GM10847 (cell line): Measurements from ENCODE around the gene PRODH.

Source experiments
- POLR2A ChIP-seq: IDR thresholded peaks from 2 replicates; pipeline ENCODE4 v1.6.1; 2011; ENCODE audit not compliant: insufficient read length; ENCODE audit errors: extremely low read depth

Gene PRODH, protein sequence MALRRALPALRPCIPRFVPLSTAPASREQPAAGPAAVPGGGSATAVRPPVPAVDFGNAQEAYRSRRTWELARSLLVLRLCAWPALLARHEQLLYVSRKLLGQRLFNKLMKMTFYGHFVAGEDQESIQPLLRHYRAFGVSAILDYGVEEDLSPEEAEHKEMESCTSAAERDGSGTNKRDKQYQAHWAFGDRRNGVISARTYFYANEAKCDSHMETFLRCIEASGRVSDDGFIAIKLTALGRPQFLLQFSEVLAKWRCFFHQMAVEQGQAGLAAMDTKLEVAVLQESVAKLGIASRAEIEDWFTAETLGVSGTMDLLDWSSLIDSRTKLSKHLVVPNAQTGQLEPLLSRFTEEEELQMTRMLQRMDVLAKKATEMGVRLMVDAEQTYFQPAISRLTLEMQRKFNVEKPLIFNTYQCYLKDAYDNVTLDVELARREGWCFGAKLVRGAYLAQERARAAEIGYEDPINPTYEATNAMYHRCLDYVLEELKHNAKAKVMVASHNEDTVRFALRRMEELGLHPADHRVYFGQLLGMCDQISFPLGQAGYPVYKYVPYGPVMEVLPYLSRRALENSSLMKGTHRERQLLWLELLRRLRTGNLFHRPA

DNA sequence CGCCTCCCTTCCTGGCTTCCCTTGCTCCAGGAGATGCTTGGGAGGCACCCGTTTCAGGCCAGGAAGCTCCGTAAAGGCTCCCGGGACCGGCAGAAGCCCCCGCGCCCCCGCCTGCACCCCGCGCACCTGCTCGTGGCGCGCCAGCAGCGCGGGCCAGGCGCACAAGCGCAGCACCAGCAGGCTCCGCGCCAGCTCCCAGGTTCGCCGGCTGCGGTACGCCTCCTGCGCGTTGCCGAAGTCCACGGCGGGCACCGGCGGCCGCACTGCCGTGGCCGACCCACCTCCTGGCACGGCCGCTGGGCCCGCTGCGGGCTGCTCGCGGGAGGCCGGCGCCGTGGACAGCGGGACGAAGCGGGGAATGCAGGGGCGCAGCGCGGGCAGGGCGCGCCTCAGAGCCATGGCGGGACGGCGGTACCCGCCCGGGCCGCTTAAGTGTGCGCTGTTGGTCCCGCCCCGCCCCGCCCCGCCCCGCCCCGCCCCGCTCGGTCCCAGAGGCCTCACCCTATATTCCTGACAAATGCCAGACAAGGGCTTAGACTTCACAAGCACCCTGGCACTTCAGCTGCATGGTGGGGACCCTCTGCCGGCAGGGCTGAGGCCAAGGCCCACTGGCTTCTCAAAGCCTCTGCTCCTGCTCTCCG is at the start of gene PRODH:
Gene PRODH, minus strand, starts transcription at position 405 of the 641 bp plus-strand sequence. Its CDS starts 6 bp downstream, at position 399.
- no peak for TF ChIP-seq POLR2A

- TF ChIP-seq POLR2A: no peak
Measured at GRCh38 chr22:18985780-18986179, 49.7 kb upstream of the PRODH start.

GRCh38 chr22:18984564-18984963 is 48.5 kb upstream of the PRODH start:
- no peak for TF ChIP-seq POLR2A

GRCh38 chr22:18983120-18983651 is 47.1 kb upstream of the PRODH start:
- no peak for TF ChIP-seq POLR2A

- TF ChIP-seq POLR2A: no peak
Measured at GRCh38 chr22:18980829-18981228, 44.7 kb upstream of the PRODH start.

DNA sequence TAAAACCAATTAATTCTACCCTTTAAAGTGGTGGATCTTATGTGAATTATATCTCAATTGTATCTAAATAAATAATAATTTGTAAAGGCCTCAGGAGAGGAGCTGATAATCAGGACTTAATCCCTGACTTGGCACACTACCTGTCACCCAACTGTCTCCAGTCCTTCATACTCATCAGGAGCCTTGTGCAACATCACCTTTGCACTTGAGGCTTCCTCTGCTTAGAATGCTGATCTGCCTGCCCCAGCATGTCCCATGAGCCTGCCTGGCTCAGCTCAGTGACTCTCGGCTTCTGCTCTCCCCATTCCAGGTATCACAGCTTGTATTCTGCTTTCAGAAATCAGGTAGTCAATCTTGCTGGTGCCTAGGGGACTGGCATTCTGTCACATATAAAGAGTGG is 43.9 kb upstream of the PRODH start:
- TF ChIP-seq POLR2A: no peak

DNA sequence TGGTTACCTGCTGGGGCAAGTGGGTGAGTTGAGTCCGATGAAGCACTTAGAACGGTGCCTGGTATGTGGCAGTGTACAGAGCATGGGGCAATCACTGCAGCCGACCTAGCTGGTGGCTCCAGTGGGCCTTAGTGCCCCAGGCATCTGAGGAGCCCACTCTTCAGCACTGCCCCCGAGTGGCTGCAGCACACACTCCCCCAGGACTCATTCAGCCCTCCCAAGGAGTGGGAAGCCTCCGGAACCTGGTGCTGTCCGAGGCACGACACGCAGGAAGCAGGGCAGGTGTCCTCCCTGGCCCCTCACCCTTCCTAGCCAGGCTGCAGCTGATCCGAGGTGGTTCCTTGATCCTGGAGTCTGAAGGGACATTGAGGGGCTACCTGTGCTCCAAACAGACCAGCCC is 42.4 kb upstream of the PRODH start:
- no peak for TF ChIP-seq POLR2A

- TF ChIP-seq POLR2A: no peak
Measured at GRCh38 chr22:18977824-18978425, 41.8 kb upstream of the PRODH start.

DNA sequence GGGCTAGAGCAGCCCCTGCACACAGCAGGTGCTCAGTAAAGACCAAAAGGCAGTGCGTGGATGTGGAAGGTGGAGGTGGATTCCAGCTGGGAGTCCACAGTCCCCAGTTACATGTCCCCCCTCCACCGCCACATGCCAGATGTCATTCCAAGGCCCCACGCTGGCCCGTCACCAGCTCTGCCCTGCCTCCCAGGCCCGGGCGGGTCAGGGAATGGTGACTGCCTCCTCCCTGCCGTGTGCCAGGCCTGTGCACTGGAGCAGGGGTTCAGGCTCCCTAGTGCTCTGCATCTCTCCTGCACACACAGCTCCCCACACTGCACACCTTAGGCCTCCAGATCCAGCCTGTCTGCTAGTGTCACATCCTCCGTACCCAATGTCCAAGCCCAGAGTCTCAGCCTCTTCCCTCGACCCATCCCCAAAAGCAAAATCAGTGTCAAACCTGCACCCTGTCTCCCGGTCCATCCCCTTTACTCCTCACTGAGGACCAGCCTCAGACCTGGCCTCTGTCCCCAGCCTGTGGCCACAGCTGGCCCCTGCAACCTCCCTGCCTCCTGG is 40.2 kb upstream of the PRODH start:
- no peak for TF ChIP-seq POLR2A

DNA sequence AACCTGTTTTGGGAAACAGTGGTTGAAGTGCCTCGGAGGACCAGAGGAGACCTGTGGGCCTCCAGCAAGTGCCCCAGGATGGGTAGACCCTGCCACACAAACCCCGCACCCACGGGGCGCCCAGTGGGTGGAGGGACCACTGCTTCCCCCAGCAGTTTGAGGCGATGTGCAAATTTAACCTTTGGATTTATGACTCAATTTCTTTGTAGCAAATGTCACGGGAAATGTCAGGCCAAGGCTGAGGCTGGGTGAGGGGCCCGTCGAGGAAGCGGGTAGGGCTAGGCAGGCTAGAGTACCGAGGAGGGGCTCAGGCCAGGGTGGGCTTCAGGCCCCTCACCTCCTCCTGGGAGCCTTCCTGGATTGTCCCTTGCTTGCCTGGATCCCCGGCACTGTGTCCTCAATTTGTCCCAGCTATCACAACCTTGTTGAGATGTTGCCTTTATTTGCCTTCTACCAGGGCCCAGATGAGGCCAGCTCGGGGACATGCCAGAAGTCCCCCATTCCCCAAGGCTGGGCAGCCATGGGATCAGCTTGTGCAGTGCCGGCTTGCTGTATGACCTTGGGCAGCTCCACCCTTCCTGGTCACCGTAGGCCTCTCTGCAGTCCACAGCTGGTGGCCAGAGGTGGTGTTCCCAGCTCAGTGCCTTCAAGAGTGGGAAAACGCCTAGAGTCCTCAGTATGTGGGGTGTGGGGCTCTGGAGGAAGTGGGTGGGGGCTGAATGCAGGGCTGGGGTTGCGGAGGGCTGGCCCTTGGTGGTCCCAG is 39.5 kb upstream of the PRODH start:
- TF ChIP-seq POLR2A: no peak

- TF ChIP-seq POLR2A: no peak
Measured at GRCh38 chr22:18974477-18975180, 38.5 kb upstream of the PRODH start.

DNA sequence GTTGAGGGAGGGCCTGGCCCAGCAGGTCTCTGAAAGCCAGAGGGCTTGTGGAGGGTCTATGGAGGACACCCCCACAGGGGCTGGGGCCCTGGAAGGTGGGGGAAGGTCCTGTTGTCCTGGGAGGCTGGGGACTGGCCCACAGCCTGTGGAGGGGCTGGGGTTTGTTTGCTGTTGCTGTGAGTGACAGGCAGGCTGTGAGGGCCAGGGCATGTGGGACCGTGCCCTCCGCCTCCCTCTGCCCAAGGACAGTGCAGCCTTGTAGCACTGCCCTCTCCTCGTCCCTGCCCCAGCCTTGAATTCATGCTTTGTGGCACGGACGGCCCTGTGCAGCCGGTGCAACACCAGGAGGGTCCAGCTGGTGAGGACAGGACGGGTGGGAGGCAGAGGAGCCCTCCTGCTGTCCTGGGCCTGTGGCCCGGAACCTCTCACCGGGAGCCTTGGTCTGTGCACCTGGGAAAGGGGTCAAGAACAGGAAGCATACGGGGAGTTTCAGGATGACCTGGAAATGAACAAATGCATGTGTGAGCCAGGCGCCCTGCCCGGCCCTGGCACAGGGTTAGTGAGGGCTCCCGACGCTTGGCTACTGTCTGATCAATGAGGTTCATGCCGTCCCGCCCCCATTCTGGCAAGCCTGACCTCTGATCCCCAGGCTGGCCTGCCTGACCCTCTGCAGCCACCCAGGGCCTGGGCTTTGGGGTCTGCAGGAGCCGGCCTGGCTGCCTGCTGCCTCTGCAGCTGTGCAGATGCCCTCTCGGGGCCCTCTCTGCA is 37.4 kb upstream of the PRODH start:
- no peak for TF ChIP-seq POLR2A

- no peak for TF ChIP-seq POLR2A
Measured at GRCh38 chr22:18971321-18971751, 35.2 kb upstream of the PRODH start.
